ENCODE results near the gene OR1Q1.
A peak's percentile ranks its signal among the peaks of the same experiment; 100 is the strongest.
"Not testable (repeated sequence)": the region's sequence is repeated elsewhere in the genome, so short reads cannot be mapped to it uniquely, and the experiment has no call there.

Gene OR1Q1, protein sequence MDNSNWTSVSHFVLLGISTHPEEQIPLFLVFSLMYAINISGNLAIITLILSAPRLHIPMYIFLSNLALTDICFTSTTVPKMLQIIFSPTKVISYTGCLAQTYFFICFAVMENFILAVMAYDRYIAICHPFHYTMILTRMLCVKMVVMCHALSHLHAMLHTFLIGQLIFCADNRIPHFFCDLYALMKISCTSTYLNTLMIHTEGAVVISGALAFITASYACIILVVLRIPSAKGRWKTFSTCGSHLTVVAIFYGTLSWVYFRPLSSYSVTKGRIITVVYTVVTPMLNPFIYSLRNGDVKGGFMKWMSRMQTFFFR

DNA sequence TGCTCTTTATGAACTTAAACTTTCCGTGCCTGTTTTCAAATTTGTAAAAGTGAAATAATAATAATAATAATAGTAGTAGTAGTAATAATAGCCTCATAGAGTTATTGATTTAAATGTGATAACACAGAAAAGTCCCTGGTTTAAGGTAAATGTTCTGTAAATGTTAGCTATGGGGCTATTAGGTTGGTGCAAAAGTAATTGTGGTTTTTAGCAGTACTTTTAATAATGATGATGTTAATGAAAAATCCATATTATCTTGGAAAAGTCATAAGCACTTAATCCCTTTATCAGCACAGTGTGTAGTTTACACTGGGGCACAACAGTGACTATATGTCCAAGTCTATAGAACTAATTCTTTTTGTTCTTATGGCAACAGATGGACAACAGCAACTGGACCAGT lies at the start of gene OR1Q1:
TSS of gene OR1Q1 (plus strand) at position 377 of the 400 bp plus-strand sequence. CDS start at position 377, 0 bp downstream.
- no peak for DNase-seq (ENCODE audit: low read depth)

DNA sequence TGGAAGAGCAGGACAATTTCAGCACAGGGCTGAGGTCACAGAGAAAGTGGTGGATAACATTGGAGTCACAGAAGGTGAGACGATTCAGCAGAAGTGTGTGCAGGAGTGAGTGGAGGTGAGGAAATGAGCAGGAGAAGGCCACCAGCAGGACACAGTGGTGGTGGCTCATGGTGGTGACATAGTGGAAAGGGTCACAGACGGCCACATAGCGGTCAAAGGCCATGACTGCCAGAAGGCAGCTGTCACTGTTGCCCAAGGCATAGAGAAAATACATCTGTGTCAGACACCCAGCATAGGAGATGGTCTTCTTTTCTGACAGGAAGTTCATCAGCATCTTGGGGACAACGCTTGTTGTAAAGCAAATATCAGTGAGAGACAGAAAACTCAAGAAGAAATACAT lies 46.6 kb upstream of the OR1Q1 start:
- no peak for DNase-seq (ENCODE audit: low read depth)

DNA sequence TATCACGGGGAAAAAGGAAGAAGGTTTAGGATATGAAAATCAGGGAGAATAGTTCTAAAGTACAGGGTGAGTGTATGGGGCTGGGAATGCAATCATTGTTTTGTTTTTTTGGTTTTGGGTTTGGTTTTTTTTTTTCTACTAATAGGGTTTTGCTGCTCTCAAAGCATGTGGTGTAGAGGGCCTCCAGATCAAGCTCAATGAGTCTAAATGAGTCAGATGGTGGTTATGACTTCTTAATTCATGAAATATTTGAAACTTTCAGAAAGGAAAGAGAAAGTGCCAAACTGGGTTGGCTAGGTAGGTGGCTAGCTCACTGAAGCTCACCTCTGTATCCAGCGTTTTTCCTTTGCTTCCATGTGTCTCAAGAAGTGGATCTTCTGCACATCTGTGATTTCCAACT lies 42.1 kb upstream of the OR1Q1 start:
- DNase-seq (ENCODE audit: low read depth) = peak; percentile 32

DNA sequence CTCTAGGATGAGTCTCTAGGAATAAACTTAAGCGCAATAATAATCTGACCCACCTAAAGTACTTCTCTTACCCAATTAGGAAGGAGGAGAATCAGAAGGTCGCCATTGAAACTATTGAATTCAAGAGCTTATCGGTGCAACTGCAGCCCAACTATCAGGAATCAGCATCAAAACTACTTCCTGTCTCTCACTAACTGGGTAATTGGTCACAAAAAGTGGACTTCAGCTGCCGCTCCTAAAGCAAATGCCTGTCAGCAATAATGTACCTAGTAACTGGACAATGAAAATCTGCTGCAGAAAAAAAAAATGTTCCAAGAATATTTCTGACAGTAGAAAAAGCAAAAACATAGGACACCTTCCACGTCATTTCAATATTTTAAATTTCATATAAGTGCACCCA lies 34.7 kb upstream of the OR1Q1 start:
- DNase-seq (ENCODE audit: low read depth) = no peak

DNA sequence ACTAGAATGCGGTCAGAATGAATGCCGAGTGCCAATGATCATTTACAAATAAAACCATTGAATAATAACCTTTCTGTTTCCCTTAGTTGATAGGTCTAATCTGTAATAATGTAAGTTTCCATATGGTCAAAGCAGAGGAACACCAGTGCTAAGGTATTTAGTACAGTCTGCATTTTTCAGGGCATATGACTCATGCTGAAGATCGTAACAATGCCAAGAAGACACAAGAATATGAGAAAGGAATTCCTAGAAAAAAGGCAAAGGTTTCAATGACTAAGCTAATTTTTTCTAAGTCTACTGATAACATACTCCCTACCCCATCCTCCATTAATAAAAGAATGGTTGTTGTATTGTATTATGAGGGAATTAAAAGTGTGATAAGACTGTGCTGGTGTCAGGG lies 34.2 kb upstream of the OR1Q1 start:
- DNase-seq (ENCODE audit: low read depth) = peak; percentile 72

DNA sequence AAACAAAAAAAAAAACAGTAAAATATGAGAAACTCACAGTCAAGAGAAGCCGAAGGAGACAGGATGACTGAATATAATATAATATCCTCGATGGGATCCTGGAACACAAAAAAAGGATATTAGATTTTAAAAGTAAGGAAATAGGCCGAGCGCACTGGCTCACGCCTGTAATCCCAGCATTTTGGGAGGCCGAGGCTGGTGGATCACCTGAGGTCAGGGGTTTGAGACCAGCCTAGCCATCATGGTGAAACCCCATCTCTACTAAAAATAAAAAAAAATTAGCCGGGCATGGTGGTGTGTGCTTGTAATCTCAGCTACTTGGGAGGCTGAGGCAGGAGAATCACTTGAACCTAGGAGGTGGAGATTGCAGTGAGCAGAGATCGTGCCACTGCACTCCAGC lies 31.3 kb upstream of the OR1Q1 start, which contains the start of gene OR1L8:
TSS of gene OR1L8 (minus strand) at position 101 of the 400 bp plus-strand sequence. CDS start 14,907 bp downstream, outside the sequence.
- not testable (repeated sequence) for DNase-seq (ENCODE audit: low read depth)

DNA sequence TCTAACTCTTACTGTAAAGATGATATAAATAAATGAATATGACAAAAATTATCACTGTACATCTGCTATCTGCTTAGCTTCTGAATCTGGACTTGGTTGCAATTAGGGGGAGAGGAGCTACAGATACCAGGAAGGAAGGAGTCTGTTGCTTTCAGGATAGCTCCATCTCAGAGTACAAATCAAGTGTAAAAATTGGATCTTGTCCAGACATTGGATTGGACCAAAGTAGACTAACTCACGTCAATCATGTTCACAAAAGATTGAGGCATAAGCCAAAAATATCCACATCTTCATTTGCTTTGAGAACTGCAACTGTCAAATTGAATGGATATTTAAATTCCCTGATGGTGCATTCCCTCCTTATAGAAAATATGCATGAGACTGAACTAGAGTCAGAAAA lies 8.8 kb upstream of the OR1Q1 start:
- no peak for DNase-seq (ENCODE audit: low read depth)

DNA sequence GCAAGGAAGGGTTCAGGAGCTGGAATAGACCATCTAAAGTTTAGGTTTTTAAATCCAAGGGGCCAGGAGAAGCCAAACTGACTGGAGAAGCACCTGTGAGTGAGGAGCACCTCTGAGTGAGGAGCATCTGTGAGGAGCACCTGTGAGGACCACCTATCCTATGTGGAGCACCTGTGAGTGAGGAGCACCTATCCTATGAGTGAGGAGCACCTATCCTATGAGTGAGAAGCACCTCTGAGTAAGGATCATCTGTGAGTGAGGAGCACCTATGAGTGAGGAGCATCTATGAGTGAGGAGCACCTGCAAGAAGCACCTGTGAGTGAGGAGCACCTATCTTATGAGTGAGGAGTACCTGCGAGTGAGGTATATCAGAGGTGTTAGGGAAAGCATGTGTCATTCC lies 8.0 kb upstream of the OR1Q1 start:
- DNase-seq (ENCODE audit: low read depth) = no peak

DNA sequence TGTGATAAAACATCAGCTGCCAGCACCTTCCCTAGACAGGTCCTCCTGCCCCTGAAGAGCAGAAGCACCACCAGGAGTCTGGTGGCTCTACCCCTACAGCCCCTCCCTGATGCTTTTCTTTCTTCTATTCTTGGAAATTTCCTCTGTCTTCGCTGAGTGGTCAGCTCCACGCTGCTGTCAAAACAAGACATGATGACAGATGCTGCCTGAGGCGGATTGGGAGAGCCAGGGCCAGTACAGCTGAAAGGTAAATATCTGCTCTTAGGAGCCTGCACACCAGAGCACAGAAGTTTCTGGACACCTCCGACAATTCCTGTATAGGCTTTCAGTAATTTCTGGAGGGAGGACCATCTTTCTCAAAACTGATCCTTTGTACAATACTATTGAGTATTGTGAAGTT lies 4.7 kb upstream of the OR1Q1 start:
- DNase-seq (ENCODE audit: low read depth) = no peak

DNA sequence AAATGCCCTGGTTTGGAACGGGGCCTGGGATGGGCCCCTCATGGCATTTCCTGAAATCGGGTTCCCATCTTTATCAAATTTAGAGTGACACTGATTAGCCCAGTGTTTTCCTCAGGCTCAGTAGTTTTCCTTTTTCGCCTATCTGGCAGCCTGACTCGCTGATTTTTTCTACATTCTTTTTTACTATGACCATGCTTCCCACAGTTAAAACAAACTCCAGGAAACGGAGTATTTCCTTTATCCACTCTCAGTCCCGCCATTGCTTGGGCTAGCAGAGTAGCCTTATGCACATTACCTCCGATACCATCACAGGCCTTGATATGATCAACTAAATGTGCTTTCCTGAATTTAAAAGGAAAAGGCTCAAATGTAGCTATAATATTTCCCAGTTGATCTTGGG lies 5.5 kb downstream of the OR1Q1 start:
- no peak for DNase-seq (ENCODE audit: low read depth)

DNA sequence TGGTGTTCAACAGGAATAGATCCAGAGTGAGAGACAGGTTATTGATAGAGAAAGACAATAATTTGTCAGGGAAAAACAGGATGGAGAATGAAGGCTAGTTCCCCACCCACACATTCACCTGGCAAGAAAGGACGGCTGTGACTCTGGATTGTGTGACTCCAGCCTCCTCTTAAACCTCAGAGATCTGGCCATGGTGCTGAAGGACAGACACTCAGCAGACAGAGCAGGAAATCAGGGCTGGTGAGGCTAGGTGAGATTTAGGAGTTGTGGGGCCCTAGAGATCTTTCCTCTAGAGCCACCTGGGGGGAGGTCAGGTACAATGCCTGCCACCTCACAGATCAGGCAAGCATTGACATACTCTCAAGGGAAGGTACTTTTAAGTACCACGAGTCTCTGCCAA lies 27.7 kb downstream of the OR1Q1 start:
- no peak for DNase-seq (ENCODE audit: low read depth)

DNA sequence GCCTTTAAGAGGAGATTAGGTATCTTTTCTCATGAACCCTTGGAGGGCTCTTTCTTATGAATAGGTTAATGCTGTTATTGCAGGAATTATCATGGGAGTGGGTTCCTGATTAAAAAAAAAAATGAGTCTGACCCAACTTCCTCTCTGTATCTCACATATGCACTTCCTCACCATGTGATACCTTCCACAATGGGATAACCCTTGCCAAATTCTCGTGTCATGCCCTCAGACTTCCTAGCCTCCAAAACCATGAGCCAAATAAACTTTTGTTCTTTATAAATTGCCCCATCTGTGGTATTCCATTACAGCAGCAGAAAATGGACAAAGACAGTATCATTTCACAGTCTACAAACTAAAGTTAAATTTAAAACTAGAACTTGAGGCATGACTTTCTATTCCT lies 41.8 kb downstream of the OR1Q1 start:
- no peak for DNase-seq (ENCODE audit: low read depth)

DNA sequence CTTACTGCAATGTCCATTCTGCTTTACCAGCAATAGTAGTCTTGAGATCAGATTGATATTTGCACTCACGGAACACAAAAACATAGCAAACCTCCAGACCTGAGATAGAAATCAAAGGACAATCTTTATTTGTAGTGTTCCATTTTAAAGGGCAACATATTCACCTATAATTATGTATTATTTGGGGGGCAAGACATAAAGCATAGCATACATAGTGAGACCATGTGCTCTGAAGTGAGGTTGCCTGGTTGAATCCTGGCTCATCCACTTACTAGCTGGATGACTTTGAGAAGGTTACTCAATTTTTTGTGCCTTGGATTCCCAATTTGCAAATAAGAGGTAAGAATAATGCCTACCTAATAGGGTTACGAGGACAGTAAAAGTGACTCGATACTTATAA lies 43.0 kb downstream of the OR1Q1 start, which contains the start of gene OR1B1:
TSS of gene OR1B1 (minus strand) at position 101 of the 400 bp plus-strand sequence.
- no peak for DNase-seq (ENCODE audit: low read depth)

DNA sequence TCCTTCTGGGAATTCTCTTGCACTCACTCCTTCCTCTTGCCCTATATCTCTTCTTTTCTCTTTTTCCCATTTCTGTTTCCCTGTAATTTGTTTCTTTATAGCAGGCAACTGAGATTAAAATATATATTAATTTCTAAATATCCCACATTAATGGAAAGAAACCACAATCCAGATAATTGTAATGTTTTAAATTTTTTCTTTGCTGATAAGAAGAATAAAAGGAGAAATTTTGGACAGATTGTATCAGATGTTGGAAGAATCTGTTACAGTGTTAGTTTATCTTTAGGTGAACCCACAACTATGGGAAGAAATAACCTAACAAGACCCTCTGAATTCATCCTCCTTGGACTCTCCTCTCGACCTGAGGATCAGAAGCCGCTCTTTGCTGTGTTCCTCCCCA lies 46.9 kb downstream of the OR1Q1 start, which contains the start of gene OR1L1:
TSS of gene OR1L1 (plus strand) at position 301 of the 400 bp plus-strand sequence. CDS start at position 301, 0 bp downstream.
- no peak for DNase-seq (ENCODE audit: low read depth)

Data from HS-5 (cell line).